Gastroesophageal sphincter (tissue), 2 donors: ENCODE measurements around the gene APMAP.

ENCODE experiments used
- EP300 ChIP-seq: sonication (generic); formaldehyde crosslinking; IDR thresholded peaks from one replicate; pipeline ENCODE4 v1.6.1; 2017; ENCODE audit warnings: antibody characterized with exemption, mild to moderate bottlenecking
- POLR2AphosphoS5 ChIP-seq: sonication (generic); formaldehyde crosslinking; IDR thresholded peaks from one replicate; pipeline ENCODE4 v1.6.1; 2017; ENCODE audit warnings: antibody characterized with exemption

DNA sequence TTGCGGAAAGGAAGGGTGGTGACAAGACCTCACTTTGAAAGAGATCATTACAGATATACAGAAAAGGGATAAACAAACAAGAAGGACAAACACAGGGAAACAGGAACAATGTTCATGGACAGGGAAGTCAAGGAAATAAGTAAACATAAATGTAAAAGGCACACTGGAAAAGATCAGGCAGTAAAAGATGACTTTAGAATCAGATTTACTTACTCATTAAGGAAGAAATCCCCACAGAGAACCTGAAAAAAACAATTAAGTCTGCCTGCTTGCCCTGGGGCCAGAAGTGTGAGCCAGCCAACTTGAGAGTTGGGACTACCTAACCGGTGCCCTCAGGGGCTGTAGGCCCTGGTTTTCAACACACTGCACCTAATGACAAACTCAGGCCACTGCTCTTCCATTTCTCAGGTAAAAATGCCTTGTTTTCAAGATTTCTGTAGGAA lies 1.7 kb downstream of the APMAP start:
- no peak for TF ChIP-seq EP300
- no peak for TF ChIP-seq POLR2AphosphoS5
